ENCODE measurements around the gene NHLRC4. TPM values are rescaled to one million over a fixed set of nuclear protein-coding genes. Genes with fewer than 3 reads are reported as not detected.
A peak's percentile ranks its signal among the peaks of the same experiment; 100 is the strongest.

The NHLRC4 gene
- total and polyA plus RNA-seq, 5 donors, result 0.22 to 0.84 (median 0.56) TPM

DNA sequence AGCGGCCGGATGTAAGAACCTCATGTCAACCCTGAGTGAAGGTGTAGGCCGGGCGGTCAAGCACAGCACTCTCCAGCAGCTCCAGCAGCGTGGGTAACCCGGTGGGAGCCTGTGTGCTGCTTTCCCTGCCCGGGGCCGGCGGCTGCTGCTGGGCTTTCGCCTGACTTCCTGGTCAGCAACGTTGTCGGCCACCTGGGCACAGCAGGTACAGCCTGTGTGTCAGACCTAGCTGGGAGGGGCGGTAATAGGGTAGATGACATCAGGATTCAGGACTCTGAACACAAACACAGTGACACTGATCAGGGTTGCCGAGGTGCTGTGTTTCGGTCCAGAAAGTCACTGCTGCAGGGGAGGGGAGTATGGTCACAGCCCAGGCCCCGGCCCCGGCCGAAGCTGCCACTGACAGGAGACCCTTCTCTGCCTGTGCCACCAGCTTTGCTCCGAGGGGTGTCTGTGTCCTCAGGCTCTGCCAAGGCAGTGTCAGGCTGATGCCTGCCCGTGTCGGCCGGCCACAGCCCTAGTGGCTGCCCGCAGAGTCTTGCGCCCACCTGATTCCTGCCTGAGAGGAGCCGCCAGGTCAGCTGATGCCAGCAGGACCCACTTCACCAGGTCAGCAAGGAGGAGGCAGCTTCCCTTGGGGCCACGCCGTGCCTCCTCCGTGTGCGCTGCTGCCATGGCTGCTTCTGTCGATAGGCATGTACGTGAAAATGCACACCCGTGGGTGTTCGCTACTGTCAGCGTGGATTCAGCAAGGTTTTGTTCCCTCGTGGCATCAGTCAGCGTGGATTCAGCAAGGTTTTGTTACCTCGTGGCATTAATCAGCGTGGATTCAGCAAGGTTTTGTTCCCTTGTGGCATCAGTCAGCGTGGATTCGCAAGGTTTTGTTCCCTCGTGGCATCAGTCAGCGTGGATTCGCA, 32.3 kb downstream of the NHLRC4 start:
- Histone ChIP-seq H3K4me3 (ENCODE audit: low read length) (no peak overlapping the region), H3K27me3 (ENCODE audit: control insufficient read depth, insufficient read depth) (no peaks in the 10 kb centered on the region), H3K27ac (ENCODE audit: low read length) (no peak overlapping the region), H3K9me3 (ENCODE audit: control insufficient read depth, low read length) (no peaks in the 10 kb centered on the region), H3K4me1 (ENCODE audit: control insufficient read depth, insufficient read depth, low read length) (no peaks in the 10 kb centered on the region)
- DNase-seq (no peak), ATAC-seq (no peak)
- intact Hi-C loops (cut with DNase I), result no loop called here
- WGBS, result 95% methylated on average over 43 of the region's 43 CpGs

GRCh38 chr16:600781-601180, 34.0 kb downstream of the NHLRC4 start:
- Histone ChIP-seq H3K27ac (ENCODE audit: low read length) (no peak overlapping the region), H3K4me3 (ENCODE audit: low read length) (no peak overlapping the region), H3K4me1 (ENCODE audit: control insufficient read depth, insufficient read depth, low read length) (no peaks in the 10 kb centered on the region), H3K9me3 (ENCODE audit: control insufficient read depth, low read length) (no peaks in the 10 kb centered on the region), H3K27me3 (ENCODE audit: control insufficient read depth, insufficient read depth) (no peaks in the 10 kb centered on the region)
- no peak for DNase-seq
- intact Hi-C loops (cut with DNase I), result no loop called here
- 40% methylated on average over 7 of the region's 7 CpGs for WGBS
- no peak for ATAC-seq

GRCh38 chr16:603933-604332, 37.1 kb downstream of the NHLRC4 start:
- H3K27me3 ChIP-seq (ENCODE audit: control insufficient read depth, insufficient read depth), result no peaks in the 10 kb centered on the region
- no peak overlapping the region for H3K27ac ChIP-seq (ENCODE audit: low read length)
- H3K4me3 ChIP-seq (ENCODE audit: low read length), result no peak overlapping the region
- DNase-seq (no peak), ATAC-seq (no peak)
- no peaks in the 10 kb centered on the region for H3K9me3 ChIP-seq (ENCODE audit: control insufficient read depth, low read length)
- intact Hi-C loops (cut with DNase I), result no loop called here
- 85% methylated on average over 5 of the region's 5 CpGs for WGBS
- no peaks in the 10 kb centered on the region for H3K4me1 ChIP-seq (ENCODE audit: control insufficient read depth, insufficient read depth, low read length)

DNA sequence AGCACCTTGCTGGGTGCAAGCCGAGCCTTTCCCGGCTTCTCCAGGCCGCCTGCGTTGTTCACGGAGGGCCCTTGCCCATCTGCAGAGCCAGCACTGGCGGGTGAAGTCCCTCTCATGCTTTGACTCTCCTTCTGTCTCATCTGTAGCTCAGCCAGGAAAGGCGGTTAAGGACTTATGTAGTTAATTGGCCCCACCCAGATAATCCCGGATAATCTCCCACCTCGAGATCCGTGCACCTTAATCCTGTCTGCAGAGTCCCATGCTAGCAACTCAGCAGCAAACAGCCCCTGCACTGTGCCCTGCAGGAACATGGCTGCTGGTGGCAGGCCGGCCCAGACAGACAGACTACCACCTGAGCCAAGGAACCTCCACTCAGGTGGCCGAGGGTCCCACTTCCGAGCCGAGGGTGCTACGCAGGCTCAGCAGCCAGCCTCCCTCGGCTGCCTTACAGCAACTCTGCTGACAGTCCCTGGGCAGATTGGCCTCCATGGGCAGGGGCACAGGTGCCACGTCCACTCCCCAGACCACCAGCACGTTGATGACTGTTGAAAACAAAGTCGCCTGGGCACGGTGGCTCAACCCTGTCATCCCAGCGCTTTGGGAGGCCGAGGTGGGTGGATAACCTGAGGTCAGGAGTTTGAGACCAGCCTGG, 40.0 kb downstream of the NHLRC4 start:
- peak in 1 of 3 donors; percentile 30 for DNase-seq
- H3K4me1 ChIP-seq (ENCODE audit: control insufficient read depth, insufficient read depth, low read length), result no peaks in the 10 kb centered on the region
- H3K27me3 ChIP-seq (ENCODE audit: control insufficient read depth, insufficient read depth), result no peaks in the 10 kb centered on the region
- H3K9me3 ChIP-seq (ENCODE audit: control insufficient read depth, low read length), result no peaks in the 10 kb centered on the region
- no peak overlapping the region for H3K4me3 ChIP-seq (ENCODE audit: low read length)
- no peak for ATAC-seq
- H3K27ac ChIP-seq (ENCODE audit: low read length), result no peak overlapping the region
- WGBS, result 94% methylated on average over 22 of the region's 22 CpGs
- intact Hi-C loops (cut with DNase I), result no loop called here

GRCh38 chr16:608019-608418, 41.2 kb downstream of the NHLRC4 start:
- ATAC-seq, result no peak
- intact Hi-C loops (cut with DNase I), result no loop called here
- 85% methylated on average over 10 of the region's 10 CpGs for WGBS
- Histone ChIP-seq H3K4me1 (ENCODE audit: control insufficient read depth, insufficient read depth, low read length) (no peaks in the 10 kb centered on the region), H3K4me3 (ENCODE audit: low read length) (no peak overlapping the region), H3K27me3 (ENCODE audit: control insufficient read depth, insufficient read depth) (no peaks in the 10 kb centered on the region), H3K27ac (ENCODE audit: low read length) (no peak overlapping the region), H3K9me3 (ENCODE audit: control insufficient read depth, low read length) (no peaks in the 10 kb centered on the region)
- no peak for DNase-seq

DNA sequence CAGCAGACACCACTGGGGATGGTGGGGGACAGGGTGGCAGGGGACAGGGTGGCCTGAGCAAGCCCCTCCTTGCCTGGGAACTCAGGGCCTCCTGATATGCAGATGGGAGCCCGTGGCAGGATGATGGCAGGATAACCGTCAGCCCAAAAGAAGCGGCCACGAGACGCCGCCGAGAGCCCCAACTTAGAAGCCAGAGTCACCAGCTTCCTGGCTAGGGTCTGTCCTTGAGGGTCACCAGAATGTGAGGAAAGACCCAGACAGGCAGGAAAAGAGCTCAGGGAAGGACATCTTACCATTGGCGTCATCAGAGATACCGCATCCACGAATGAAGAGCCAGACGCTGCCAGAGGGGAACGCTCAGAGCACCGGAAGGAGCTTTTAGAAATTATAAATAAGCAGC, 42.5 kb downstream of the NHLRC4 start:
- peak in 1 of 3 donors; percentile 35 for DNase-seq
- H3K9me3 ChIP-seq (ENCODE audit: control insufficient read depth, low read length), result no peaks in the 10 kb centered on the region
- 81% methylated on average over 13 of the region's 13 CpGs for WGBS
- H3K27ac ChIP-seq (ENCODE audit: low read length), result no peak overlapping the region
- no peaks in the 10 kb centered on the region for H3K27me3 ChIP-seq (ENCODE audit: control insufficient read depth, insufficient read depth)
- peak in 1 of 2 donors; percentile 25 for ATAC-seq
- H3K4me1 ChIP-seq (ENCODE audit: control insufficient read depth, insufficient read depth, low read length), result no peaks in the 10 kb centered on the region
- H3K4me3 ChIP-seq (ENCODE audit: low read length), result no peak overlapping the region
- intact Hi-C loops (cut with DNase I), result no loop called here

GRCh38 chr16:609984-610383, 43.2 kb downstream of the NHLRC4 start:
- ATAC-seq, result peak in 1 of 2 donors; percentile 14
- peak in 1 of 3 donors; percentile 49 for DNase-seq
- Histone ChIP-seq H3K27me3 (ENCODE audit: control insufficient read depth, insufficient read depth) (no peaks in the 10 kb centered on the region), H3K4me3 (ENCODE audit: low read length) (no peak overlapping the region), H3K9me3 (ENCODE audit: control insufficient read depth, low read length) (no peaks in the 10 kb centered on the region), H3K4me1 (ENCODE audit: control insufficient read depth, insufficient read depth, low read length) (no peaks in the 10 kb centered on the region), H3K27ac (ENCODE audit: low read length) (no peak overlapping the region)
- WGBS, result 90% methylated on average over 14 of the region's 14 CpGs
- intact Hi-C loops (cut with DNase I), result no loop called here

GRCh38 chr16:610513-611381, 43.9 kb downstream of the NHLRC4 start:
- H3K9me3 ChIP-seq (ENCODE audit: control insufficient read depth, low read length), result no peaks in the 10 kb centered on the region
- no peaks in the 10 kb centered on the region for H3K4me1 ChIP-seq (ENCODE audit: control insufficient read depth, insufficient read depth, low read length)
- intact Hi-C loops (cut with DNase I), result no loop called here
- no peaks in the 10 kb centered on the region for H3K27me3 ChIP-seq (ENCODE audit: control insufficient read depth, insufficient read depth)
- no peak overlapping the region for H3K4me3 ChIP-seq (ENCODE audit: low read length)
- DNase-seq, result peak in 2 of 3 donors; percentile 75 to 81
- peak; percentile 51 to 73 for ATAC-seq
- 68% methylated on average over 28 of the region's 28 CpGs for WGBS
- H3K27ac ChIP-seq (ENCODE audit: low read length), result no peak overlapping the region

- Histone ChIP-seq H3K4me1 (ENCODE audit: control insufficient read depth, insufficient read depth, low read length) (no peaks in the 10 kb centered on the region), H3K27ac (ENCODE audit: low read length) (no peak overlapping the region), H3K27me3 (ENCODE audit: control insufficient read depth, insufficient read depth) (no peaks in the 10 kb centered on the region), H3K9me3 (ENCODE audit: control insufficient read depth, low read length) (no peaks in the 10 kb centered on the region), H3K4me3 (ENCODE audit: low read length) (no peak overlapping the region)
- ATAC-seq, result no peak
- peak in 1 of 3 donors; percentile 42 for DNase-seq
- intact Hi-C loops (cut with DNase I), result no loop called here
- WGBS, result 95% methylated on average over 13 of the region's 13 CpGs
These were observed 48.3 kb downstream of the NHLRC4 start for GRCh38 chr16:615122-615521.

DNA sequence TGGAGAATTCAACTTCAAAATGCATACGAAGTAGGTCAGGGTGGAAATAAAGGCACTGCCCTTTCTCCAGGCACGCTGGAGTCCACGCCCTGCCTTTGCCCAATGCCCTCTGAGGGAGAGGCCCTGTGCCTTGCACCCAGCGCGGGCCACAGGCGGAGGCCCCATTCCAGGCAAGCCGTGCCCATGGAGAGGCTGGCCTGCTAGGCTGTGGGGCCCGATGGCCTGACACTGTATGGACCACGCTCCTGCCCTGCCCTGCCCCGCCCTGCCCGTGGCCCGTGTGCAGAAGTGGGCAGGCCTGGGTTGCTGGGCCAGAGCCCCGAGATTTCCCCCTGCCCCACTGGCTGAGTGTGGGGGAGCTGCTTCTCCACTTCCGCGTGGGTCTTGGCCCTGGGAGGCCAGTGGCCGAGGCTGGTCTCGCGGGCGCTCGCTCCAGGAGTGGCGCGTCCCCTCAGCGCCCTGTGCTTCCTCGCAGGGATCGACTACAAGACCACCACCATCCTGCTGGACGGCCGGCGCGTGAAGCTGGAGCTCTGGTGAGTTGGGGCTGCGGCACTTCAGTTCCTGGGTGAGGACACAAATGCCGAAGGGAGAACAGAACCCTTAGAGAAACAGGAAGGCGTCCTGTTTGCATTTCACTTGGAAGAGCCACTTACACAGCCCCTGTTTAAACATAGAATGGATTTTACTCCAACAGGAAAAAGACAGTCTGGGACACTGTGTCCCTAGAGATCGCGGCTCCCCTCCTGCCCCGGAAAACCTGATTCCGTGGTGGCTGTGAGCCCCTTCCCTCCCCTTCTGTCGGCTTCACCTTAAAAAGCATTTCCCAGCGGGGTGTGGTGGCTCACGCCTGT, 50.2 kb downstream of the NHLRC4 start:
- ATAC-seq, result peak; percentile 38 to 44
- Histone ChIP-seq H3K27ac (ENCODE audit: low read length) (no peak overlapping the region), H3K4me3 (ENCODE audit: low read length) (no peak overlapping the region), H3K4me1 (ENCODE audit: control insufficient read depth, insufficient read depth, low read length) (no peaks in the 10 kb centered on the region), H3K9me3 (ENCODE audit: control insufficient read depth, low read length) (no peaks in the 10 kb centered on the region), H3K27me3 (ENCODE audit: control insufficient read depth, insufficient read depth) (no peaks in the 10 kb centered on the region)
- intact Hi-C loops (cut with DNase I), result no loop called here
- 93% methylated on average over 39 of the region's 39 CpGs for WGBS
- peak in 1 of 3 donors; percentile 49 for DNase-seq

Measured in right cardiac atrium (tissue), 5 donors.